CD4-positive, alpha-beta T cell treated with Interleukin-17A for 1 hour (primary cell): ENCODE measurements around the gene ATIC.

Experiments used
- DNase-seq: peaks from one replicate; pipeline ENCODE4 v3.0.0-alpha.2; 2020

ATIC gene

DNA sequence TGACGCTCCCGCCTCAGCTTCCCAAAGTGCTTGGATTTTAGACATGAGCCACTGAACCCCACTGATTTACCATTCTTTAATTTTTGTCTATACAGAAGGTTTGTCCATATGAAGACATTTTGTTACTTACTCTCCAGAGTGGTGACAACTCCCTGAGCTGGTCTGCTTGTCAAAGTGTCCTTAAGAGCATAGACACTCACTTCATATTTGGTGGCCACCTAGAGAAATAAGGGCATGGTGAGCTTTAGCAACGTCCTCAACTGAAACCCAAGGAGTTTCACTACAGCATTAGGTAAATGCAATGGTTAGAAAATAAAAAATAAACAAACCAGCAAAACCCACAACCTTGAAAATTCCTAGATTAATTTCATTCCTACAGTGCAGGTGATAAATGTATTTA lies 66.2 kb downstream of the ATIC start:
- no peak for DNase-seq

DNA sequence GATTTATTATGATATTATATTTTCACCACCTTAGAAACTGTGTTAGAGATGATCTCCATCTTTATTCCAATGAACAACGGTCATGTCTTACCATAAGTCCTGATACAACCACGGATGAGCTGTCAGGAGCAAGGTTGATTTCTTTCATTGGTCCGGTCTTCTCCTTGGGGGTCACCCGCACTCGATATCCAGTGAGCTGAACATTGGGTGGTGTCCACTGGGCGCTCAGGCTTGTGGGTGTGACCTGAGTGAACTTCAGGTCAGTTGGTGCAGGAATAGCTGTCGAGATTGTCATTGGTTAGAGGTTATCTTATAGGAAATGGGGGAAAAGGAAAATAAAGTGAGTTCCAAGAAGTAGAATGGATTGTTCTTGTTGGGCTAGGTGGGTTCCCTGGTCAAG lies 67.2 kb downstream of the ATIC start:
- no peak for DNase-seq

DNA sequence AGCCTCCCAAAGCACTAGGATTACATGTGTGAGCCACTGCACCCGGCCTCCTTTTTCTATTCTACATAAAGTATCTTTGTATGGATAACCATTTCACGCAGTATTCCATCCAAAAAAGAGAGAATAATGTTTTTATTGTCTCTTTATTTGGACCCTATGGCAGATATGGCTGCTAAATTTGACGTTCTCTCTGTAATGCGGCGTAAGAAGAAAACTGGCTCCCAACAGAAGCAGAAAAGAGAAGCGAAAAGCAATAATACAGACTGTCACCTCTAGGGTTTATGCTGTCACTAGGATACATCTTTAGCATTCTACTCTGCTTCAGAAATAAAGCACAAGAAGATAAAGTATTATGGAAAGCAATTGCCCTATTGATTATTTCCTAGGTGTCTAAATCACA lies 68.1 kb downstream of the ATIC start:
- DNase-seq = no peak

DNA sequence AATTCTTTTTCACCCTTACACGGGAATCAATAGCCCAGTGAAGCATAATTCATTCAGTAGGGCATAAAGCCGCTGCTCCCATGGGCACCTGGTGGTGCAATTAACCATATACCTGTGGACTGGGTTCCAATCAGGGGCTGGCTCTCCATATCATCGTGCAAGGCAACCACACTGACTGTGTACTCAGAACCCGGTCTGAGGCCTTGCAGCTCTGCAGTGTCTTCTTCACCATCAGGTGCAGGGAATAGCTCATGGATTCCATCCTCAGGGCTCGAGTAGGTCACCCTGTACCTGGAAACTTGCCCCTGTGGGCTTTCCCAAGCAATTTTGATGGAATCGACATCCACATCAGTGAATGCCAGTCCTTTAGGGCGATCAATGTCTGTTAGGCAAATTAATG lies 68.8 kb downstream of the ATIC start:
- DNase-seq = no peak

DNA sequence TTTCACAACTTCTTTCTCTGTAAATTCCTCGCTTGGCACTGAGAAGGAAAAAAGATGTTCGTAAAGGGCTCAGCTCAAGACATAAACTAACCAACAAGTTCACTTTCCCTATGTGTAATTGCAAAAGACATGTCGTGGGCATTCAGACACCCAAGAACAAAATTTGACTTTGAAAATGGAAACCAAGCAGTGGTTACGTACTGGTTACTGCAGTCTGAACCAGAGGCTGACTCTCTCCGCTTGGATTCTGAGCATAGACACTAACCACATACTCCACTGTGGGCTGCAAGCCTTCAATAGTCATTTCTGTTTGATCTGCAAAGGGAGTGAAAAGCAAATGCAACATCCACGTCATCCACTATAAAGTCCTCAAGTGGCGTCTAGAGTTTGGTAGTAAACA lies 70.2 kb downstream of the ATIC start:
- DNase-seq = no peak

DNA sequence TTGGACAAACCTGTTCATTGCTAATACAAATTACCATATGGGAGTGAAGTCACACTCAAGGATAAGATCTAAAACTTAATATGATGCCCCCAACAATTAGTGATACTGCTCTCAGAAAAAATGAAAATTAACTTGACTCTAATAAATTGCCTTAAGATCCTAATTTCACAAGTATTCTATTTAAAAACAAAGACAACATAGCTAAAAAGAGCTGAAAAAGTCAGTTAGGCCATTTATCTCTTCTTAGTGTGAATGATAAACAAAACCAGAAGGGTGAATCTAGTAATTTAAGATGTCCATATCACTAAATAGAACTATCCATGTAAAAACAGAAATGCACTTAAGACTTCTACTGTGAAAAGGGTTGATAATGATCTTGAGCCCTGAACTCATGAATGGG lies 70.6 kb downstream of the ATIC start:
- DNase-seq = no peak

DNA sequence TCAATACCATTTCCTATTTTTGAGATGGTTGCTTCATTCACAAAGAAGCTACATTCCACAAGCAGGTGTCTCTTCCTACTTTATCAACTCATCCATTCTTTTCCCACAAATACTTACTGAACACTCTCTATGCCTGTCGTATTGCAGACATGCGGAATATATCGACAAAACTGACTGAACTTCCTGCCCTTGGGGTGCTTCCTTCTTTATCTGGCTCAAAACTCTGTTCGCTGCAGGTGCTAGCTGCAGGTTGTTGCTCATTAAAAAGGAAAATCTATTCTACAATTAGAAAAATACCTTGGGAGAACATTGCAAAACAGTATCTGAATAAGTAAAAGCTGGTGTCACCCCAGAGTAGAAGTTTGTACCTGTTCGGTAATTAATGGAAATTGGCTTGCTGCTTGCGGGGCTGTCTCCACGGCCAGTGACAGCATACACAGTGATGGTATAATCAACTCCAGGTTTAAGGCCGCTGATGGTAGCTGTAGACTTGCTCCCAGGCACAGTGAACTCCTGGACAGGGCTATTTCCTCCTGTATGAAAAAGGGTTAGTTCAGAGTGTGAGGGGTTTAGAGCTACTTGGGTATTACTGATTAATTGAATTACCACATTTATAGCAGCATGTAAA lies 71.9 kb downstream of the ATIC start:
- no peak for DNase-seq

DNA sequence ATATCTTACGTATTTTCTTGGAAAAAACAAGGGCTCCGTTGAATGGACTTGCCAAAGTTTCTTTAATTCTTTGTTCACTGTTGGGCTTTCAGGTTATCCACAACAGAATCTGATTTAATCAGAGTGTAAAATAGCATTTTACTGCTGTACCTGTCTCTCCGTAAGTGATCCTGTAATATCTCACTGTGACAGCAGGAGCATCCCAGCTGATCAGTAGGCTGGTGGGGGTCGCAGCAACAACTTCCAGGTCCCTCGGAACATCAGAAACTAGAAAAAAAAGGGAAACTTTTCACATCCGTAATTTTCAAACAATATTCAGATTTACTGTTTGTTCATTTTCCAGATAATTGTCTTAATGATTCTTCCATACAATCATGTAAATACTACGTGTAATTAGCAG lies 72.9 kb downstream of the ATIC start:
- DNase-seq = no peak

DNA sequence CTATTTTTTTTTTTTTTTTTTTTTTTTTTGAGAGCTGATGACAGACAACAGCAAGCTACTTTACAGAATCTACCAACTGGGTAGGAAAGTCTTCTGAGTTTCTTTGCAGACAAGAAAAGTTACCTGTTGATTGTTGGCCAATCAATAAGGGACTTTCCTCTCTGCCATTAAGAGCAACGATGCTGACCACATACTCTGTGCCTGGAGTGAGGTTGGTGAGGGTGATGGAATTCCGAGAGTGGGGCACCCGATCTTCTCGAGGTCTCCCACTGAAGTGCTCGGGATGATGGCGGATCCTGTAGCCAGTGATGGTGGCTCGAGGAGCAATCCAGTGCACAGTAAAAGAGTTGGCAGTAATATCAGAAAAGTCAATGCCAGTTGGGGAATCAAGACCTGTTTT lies 74.7 kb downstream of the ATIC start:
- no peak for DNase-seq

DNA sequence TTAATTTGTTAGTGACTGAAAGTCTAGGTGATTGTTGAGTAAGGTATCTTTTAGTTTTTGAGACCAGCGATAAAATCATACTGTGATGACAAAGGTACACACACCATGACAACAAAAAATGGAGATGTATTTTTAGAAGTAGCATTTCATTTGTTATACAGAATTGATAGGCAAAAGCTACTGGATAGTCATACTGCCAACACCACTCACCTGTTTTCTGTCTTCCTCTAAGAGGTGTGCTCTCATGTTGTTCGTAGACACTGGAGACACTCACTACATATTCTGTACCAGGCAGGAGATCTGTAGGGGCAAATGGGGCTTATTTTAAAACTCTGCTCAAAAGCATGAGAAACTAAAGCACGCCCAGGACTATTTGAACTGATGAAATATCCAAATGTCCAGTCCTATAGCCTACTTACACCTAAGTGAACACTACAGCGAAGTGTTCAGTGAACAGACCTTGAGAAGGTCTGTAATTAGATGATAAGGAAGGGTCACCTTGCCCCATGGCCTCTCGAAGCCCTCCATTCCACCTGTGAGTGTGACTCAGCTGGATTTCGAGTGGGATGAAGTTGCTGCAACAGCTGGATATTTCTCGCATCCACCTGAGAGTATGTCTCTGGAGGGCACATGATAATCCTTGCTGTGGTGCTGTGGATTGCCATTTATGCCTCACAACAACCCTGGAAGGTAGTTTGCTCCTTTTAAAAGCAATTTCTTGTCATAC lies 76.3 kb downstream of the ATIC start:
- no peak for DNase-seq

DNA sequence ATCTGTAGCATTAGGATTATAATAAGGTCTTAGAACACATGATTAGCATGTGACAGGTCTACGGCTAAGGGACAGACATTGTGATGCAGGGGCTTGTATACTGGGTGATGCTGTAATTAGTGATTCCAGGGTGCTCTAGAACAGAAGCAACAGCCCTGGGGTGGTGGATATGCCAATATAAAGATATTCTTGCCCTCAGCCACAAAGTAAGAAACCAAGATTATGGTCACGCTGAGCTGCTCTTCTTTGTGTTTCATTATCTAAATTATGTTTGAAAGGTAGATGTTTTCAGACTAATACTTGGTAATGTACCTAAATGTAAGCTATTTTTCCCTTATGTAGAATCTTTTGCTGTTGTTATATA lies 78.7 kb downstream of the ATIC start:
- DNase-seq = no peak

DNA sequence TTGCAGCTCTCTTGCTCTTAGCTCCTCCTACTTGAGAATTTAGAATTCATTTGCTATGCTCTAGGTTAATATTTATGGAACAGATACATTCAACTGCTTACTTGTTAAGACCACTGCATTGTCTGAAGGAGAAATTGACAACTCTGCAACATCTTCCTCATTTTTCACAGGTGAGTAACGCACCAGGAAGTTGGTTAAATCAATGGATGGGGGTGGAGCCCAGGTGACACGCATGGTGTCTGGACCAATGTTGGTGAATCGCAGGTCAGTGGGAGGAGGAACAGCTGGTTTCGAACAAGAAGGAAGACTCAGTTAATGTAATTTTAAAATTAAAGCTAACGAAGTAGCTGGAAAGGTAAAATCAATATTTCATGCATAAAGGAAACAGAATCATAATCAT lies 79.7 kb downstream of the ATIC start:
- DNase-seq = no peak

DNA sequence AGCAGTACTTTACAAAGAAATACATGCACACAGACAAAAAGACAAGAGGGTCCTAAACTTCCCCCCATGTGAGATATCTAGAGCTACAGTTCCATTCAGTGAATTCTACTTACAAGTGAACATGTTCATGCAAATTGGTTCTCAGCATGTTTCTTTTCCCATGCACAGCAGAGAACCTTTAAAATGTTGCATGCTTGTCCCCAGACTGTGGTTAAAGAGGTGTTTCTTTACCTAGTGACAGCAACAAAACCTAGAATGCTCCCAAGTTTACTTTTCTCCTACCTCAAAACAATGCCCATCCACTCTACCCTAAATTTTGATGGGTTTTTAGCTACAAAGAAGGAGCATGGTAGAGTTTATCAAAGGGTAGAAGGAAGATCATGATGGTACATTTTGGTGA lies 80.3 kb downstream of the ATIC start:
- DNase-seq = no peak

DNA sequence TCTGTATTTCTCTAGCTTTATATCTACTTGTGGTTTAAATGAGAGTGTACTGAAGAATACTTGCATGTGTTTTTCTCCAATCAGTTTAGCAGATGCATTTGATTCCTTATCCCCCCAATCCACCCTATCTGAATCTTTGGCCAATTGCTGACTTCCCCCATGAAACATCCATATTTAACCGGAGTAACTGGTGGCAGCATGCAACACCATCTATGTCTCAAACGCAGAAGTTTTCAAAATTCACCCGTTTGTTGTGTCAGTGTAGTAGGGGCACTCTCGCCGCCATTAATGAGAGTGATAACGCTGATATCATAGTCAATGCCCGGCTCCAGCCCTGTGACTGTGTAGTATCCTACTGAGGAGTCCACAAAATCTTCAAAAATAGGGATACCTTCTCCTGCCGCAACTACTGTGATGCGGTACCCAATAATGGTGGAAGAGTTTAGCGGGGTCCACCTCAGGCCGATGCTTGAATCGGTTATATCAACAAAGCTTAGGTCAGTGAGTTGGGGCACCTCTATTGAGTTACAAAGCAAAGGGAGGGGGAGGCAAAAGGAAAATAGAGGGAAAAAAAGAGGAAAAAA lies 80.9 kb downstream of the ATIC start:
- DNase-seq = no peak

DNA sequence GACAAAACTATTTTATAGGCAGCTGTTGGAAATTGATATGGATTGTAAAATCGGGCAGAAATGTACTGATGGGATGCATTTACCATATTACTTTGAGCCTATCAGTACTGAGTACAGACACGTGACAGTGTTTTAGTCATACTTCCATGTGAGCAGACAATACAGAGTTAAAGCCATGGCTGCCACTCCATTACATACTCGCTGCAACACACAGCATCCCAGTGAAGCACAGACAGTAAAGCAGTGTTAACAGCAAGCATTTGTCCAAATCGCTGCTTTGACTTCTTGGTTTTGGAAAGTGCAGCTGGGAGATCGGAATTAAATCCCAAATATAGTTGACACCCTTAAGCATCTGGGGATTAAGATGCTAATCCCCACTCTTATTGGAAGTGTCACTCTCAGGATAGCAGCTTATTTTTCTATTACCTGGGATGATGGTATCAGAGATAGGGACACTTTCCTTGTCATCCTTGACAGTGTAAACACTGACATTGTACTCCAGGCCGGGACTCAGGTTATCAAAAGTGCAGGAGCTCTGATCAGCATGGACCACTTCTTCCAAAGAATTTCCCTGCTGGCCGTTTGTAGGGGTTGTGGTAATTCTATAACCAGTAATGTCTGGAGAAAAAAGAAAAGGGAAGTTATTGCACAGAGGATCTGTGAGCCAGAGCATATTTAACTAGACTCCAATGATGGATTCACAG lies 82.4 kb downstream of the ATIC start:
- DNase-seq = no peak

DNA sequence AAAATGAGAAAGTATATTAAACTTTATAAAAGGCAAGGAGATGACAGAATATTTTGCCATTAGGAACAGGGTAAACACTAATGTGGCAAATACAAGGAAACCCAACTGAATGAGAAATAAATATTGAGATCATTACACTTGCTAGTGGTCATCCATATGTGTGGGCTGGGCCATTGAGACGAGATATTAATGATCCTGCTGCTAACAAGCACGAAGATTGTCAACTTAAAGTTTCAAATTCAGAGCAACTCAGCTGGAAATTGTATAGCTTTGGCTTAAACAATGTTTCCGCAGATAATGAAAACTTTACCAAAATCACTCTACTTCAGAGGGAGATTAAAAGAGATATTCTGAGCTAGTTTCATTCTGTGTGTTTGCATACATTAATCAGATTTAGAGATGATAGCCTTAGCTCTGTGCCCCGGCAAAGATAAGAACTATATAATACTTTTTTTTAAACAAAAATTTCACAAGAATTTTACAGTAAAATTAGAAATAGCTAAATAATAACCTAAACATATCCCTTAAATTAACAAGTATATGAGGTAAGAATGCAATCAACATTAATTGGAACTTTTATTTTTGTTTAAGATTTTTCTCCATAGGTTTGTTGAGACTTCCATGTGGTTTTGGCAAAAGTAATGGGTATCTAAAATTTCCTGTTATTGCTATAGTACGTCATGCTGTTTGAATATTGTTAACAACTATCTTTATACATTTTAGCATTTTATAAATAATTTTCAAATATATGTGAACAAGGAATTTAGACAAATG lies 84.0 kb downstream of the ATIC start:
- DNase-seq = no peak

DNA sequence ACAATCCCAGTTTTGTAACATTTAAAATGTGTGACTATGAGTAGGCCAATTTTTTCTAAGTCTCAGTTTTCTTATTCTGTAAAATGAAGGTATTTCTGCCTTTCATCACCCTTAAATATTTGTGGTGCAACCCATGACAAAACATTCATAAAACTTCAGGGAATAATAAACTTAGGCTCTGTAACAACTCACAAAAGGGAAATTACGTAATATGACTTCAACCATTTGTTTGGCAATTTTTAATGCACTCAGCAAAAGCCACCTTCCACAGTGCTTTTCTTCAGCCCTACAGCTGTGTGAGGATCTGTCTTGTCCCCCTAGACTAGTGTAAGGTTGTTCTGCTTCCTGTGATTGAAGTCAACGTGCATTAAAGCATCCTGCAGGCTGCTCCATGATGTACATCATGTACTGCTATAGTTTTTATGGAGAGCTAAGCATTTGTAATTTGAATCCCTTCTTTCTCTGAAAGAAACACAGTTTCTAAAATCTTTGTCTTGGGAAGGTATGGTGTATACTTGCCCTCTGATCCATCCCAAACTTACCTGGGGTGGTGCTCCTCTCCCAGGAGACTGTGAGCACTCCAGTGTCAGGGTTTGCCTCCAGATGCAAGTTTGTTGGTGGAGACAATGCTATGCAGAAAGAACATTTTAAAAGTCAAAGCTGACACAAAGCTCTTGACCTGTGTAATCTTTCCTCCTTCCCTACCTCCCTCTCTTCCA lies 84.9 kb downstream of the ATIC start:
- no peak for DNase-seq

DNA sequence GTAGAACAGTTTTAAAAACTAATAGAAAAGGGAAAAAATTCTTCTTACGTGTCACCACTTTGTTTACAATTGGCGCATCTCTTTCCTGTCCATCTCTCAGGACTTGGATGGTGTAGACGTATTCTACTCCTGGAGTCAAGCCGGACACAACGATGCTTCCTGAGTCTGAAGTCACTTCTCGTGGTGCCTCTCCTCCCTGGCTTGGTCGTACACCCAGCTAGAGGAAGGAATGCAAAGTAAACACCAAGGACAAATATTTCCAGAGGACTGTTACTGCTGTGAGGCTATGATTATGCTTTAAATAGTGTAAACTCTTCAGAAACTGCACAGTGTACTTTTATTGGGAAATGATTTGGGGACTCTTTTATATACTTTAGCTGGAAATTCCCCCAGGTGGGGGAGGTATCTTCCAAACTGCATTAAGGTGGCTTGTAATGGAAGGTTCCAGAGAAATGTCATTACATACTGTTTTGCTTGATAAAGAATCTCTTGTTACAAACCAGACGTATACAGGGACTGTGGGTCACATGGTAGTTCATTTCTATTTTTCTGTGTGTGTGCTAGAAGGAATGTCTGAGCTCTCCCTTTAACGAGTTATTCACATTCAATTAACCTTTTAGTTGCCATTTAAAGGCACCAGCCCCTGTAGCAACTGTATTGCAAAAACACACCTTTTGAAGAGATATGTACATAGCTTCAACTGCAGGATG lies 85.9 kb downstream of the ATIC start:
- DNase-seq = no peak

DNA sequence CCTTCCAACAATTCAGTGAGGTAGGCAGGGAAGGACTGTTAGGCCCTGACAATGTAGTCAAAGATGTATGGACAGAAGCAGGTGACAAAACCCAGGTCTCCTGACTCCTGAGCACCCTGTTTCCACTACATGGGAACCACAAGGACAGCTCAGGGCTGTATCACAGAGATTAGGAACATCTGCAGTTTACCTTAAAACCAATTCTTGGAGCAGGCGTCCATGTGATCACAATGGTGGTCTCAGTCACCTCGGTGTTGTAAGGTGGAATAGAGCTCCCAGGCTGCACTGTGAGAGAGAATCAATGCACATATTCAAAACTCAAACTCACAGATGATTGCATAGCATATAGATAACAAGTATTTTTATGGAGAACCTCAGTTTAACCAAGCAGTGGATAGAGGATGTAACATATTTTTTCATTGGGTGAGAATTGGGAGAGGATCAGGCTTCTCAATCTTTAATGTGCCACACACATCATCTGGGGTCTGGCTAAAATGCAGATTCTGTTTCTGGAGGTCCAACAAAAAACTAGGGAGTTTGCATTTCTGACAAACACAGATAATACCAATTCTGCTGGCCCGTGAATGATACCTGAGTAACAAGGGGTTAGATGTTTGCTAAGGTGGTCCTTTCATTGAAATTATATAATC lies 87.3 kb downstream of the ATIC start:
- DNase-seq = no peak
